GM12878 (cell line): ENCODE measurements around the gene PPP1R37.

ENCODE experiments used
- JUNB ChIP-seq: IDR thresholded peaks from 2 replicates; pipeline ENCODE4 v1.6.1; 2016; ENCODE audit warnings: antibody characterized with exemption, mild to moderate bottlenecking
- ZNF384 ChIP-seq: IDR thresholded peaks from 2 replicates; pipeline ENCODE4 v1.6.1; 2012; ENCODE audit warnings: low read depth, mild to moderate bottlenecking, low read length, improper control_type of control experiment, borderline replicate concordance

GRCh38 chr19:45158503-45159209, 65.7 kb downstream of the PPP1R37 start:
- TF ChIP-seq ZNF384: no peak
- TF ChIP-seq JUNB: no peak
